Measurements from ENCODE around the gene DCAF8. TPM values are rescaled to one million over a fixed set of nuclear protein-coding genes. Genes with fewer than 3 reads are reported as not detected.

The DCAF8 gene
- total RNA-seq, 2 experiments from 2014 or later, result 86.9 to 94.1 TPM

DNA sequence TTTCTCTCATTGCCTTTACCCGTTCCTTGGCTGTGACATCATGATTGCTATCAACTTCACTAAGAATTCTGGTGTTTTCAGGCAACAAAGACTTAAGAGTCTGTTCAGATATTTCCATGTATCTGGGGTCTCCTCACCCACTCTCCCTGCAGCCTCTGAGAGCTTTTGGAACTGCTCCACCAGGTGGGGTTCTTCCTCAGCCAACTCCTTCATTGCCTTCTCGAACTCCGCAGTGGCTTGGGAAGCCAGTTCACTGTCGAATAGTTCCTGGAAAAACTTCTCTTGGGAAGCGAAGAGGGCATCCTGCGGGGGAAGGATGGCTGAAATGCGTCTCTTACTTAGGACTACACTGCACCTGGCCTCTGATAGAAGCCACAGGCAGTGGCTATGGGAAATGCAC, 20.5 kb upstream of the DCAF8 start:
- Mint-ChIP-seq H3K27ac (no peak overlapping the region), H3K36me3 (peaks cover 11% of the 10 kb centered on the region), H3K27me3 (no peaks in the 10 kb centered on the region)

DNA sequence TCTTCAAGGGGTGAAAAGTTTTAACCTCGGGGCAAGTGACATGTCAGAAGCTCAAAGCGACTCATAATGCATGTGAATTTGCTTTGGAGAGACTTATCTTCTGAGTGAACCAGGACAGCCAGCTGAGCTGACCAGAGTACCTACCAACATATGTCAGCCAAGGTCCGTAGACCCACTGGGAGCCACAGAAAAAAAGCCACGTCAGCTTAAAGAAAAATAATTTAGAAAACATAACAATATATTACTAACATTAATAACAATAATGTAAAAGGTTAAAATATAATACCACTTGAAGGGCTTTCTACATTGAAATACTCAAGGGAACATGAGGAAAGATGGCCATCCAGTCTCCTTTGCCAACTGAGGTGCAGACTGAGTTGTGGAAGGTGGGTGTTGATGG, 15.6 kb upstream of the DCAF8 start:
- no peaks in the 10 kb centered on the region for H3K27me3 Mint-ChIP-seq
- DNase-seq, result no peak
- H3K9me3 Mint-ChIP-seq, result no peaks in the 10 kb centered on the region
- peaks cover 11% of the 10 kb centered on the region for H3K36me3 Mint-ChIP-seq
- H3K4me1 Mint-ChIP-seq, result no peaks in the 10 kb centered on the region
- H3K27ac Mint-ChIP-seq, result no peak overlapping the region
- H3K4me3 Mint-ChIP-seq, result no peak overlapping the region

More for the DNA sequence above, 20.5 kb upstream of the DCAF8 start:
- no peak for DNase-seq
- Mint-ChIP-seq H3K4me3 (no peak overlapping the region), H3K9me3 (no peaks in the 10 kb centered on the region), H3K4me1 (peaks cover 14% of the 10 kb centered on the region)

DNA sequence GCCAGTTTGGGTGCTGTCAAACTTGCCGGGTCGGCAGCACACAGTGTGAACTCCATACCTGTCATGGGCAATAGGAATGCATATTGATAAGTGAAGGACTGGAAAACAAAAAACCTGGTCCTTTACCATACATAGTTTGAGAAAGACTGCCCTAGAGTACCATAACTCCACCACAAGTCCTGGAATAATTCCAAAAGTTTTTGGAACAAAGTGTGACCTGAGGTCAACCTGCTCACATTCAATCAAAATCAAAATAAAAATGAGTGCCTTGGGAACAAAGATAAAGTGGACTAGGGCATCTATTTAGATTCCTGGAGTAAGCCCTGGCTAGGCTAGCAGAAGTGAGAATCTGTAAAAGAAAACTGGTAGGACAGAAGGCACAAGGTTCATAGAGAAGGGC, 15.0 kb upstream of the DCAF8 start:
- H3K9me3 Mint-ChIP-seq, result no peaks in the 10 kb centered on the region
- no peak overlapping the region for H3K4me3 Mint-ChIP-seq
- peaks cover 11% of the 10 kb centered on the region for H3K36me3 Mint-ChIP-seq
- H3K27ac Mint-ChIP-seq, result no peak overlapping the region
- no peak for DNase-seq
- no peaks in the 10 kb centered on the region for H3K4me1 Mint-ChIP-seq
- no peaks in the 10 kb centered on the region for H3K27me3 Mint-ChIP-seq

DNA sequence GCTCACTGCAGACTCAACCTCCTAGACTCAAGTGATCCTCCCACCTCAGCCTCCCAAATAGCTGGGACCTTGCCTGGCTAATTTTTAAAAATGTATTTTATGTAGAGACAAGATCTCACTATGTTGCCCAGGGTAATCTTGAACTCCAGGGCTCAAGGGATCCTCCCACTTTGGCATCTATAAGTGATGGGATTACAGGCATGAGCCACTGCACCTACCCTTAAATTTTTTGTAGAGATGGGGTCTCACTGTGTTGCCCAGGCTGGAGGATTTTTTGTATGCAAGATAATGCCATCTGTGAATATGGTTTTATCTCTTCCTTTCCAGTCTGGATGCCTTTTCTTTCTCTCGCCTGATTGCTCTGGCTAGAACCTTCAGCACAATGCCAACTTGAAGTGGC, 8.7 kb upstream of the DCAF8 start:
- Mint-ChIP-seq H3K36me3 (no peaks in the 10 kb centered on the region), H3K27ac (no peak overlapping the region), H3K9me3 (no peaks in the 10 kb centered on the region), H3K4me3 (no peak overlapping the region), H3K27me3 (no peaks in the 10 kb centered on the region), H3K4me1 (no peaks in the 10 kb centered on the region)
- DNase-seq, result no peak

DNA sequence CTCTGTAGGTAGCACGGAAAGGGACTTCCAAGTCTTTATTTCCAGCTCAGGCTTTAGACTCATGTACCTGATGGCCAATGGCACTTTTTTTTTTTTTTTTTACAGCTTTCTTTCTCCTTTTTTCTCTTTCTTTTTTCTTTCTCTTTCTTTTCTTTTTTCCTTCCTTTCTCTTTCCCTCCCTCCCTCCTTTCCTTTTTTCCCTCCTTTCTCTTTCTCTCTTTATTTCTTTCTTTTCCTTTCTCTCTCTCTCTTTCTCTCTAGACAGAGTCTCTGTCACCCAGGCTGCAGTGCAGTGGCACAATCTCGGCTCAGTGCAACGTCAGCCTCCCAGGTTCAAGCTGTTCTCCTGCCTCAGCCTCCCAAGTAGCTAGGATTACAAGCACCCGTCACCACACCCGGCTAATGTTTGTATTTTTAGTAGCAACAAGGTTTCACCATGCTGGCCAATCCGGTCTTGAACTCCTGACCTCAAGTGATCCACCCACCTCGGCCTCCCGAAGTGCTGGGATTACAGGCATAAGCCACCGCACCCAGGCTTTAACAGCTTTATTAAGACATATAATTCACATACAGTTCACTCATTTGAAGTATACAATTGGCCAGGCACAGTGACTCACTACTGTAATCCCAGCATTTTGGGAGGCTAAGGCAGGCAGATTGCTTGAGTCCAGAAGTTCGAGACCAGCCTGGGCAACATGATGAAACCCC, 5.1 kb upstream of the DCAF8 start:
- DNase-seq, result no peak
- Mint-ChIP-seq H3K9me3 (no peaks in the 10 kb centered on the region), H3K36me3 (no peaks in the 10 kb centered on the region), H3K27me3 (no peaks in the 10 kb centered on the region), H3K27ac (no peak overlapping the region), H3K4me3 (no peak overlapping the region), H3K4me1 (peaks cover 9% of the 10 kb centered on the region)

DNA sequence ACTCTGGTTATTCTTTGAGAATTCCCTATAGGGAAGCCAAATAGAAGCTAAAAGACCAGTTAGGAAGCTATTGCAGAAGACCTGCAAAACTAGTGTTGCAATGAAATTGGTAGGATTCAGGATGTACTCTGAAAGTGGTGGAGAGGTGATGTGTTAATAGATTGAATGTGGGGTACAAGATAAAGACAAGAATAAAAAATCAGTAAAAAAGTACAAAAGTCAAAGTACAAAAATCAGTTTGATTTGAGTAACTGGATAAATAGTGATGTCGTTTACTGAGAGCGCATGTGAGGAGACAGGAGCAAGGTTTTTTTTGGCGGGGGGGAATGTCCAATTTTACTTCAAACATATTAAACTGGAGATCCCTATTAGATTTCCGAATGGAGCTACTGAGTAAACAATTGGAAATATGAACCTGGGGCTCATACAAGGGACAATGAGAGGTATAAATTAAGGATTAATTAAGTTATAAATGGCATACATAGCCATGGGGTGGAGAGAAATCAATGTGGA, 2.5 kb upstream of the DCAF8 start:
- Mint-ChIP-seq H3K4me1 (peaks cover 24% of the 10 kb centered on the region), H3K27me3 (no peaks in the 10 kb centered on the region), H3K4me3 (no peak overlapping the region), H3K9me3 (no peaks in the 10 kb centered on the region), H3K27ac (no peak overlapping the region), H3K36me3 (peaks cover 10% of the 10 kb centered on the region)
- no peak for DNase-seq

DNA sequence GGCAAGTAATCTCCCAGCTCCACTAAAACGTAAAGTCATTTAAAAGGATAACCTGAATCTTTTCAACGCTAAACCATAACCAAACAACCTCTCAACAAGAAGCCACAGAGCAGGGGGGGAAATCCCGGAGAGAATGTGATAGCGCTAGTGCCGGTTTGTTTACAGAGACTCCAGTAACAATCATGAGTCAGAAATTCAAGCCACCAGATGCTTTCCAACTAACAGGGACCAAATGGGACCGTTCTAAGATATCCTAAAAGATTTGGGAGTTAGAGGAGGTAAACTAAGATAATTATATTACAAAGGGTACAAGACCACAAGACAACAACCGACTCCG, 825 bp downstream of the DCAF8 start:
- H3K4me3 Mint-ChIP-seq, result peak overlapping the region; percentile 98
- H3K9me3 Mint-ChIP-seq, result no peaks in the 10 kb centered on the region
- H3K27ac Mint-ChIP-seq, result peak overlapping the region; percentile 96
- peaks cover 21% of the 10 kb centered on the region for H3K36me3 Mint-ChIP-seq
- H3K4me1 Mint-ChIP-seq, result peaks cover 47% of the 10 kb centered on the region
- H3K27me3 Mint-ChIP-seq, result no peaks in the 10 kb centered on the region
- DNase-seq, result peak; percentile 68

DNA sequence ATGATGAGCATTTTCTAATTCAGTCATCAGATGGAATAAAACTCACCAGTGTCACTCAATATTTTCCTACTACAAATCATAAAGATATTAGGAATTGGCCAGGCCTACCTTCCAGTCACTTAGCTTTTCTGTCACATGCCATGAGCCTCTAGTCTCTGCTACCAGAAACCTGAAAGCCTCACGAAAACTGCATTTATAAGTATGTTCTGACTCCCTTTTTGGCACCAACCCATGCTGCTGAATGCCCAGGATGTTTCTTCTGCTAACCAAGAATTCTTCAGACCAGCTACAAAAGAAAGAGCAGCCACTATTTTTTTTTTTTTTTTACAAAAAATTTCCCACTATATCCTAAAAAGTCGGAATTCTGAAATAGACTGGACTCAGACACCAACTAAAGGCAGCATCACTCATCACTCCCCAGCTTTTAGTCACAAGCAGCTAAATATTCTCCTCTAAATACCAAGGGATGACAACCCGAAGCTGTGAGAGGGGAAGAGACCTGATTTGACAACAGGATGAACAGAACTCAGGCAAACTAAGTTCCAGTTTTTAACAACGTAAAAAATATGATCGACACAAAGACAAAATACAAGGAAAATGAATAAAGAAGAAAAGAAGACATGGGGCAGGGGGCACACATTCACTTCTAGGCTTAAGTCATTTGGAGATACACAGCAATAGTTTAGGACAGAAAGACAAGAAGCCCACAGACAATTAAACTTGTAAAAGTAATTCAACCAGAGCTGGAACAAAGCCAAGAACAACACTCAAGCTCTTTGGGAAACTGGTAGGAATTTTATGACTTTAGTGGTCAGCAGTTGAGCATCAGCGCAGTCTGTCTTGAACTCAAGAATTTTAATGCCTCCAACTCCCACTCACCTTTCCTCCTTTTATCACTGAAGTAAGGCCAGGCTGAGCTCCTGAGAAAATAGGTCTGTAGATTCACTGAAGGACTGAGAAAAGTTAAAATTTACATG, 1.7 kb downstream of the DCAF8 start:
- H3K27me3 Mint-ChIP-seq, result no peaks in the 10 kb centered on the region
- H3K4me3 Mint-ChIP-seq, result peak overlapping the region; percentile 98
- H3K36me3 Mint-ChIP-seq, result peaks cover 21% of the 10 kb centered on the region
- H3K4me1 Mint-ChIP-seq, result peaks cover 51% of the 10 kb centered on the region
- no peak for DNase-seq
- H3K27ac Mint-ChIP-seq, result peak overlapping the region; percentile 96
- H3K9me3 Mint-ChIP-seq, result no peaks in the 10 kb centered on the region

DNA sequence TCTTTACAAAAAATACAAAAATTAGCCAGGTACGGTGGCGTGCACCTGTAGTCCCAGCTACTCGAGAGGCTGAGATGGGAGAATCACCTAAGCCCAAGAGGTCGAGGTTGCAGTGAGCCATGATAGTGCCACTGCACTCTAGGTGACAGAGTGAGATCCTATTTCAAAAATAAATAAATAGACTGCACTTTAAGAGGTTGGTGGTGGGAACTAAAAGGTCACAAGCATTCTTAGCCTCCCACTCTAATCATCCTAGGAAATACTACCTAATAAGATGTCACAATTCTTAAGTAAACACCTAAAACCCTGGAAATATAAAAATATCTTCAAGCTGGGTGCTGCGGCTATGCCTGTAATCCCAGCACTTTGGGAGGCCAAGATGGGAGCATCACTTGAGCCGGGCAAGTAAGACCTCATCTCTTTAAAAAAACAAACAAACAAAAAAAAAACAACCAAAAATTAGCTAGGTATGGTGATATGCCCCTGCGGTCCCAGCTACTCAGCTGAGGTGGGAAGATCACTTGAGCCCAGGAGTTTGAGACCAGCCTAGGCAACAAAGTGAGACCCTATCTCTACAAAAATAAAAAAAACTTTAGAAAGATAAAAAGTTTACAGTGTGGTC, 4.1 kb downstream of the DCAF8 start:
- no peak overlapping the region for H3K4me3 Mint-ChIP-seq
- DNase-seq, result no peak
- H3K27ac Mint-ChIP-seq, result no peak overlapping the region
- H3K9me3 Mint-ChIP-seq, result no peaks in the 10 kb centered on the region
- peaks cover 25% of the 10 kb centered on the region for H3K36me3 Mint-ChIP-seq
- H3K27me3 Mint-ChIP-seq, result no peaks in the 10 kb centered on the region
- H3K4me1 Mint-ChIP-seq, result peaks cover 47% of the 10 kb centered on the region

DNA sequence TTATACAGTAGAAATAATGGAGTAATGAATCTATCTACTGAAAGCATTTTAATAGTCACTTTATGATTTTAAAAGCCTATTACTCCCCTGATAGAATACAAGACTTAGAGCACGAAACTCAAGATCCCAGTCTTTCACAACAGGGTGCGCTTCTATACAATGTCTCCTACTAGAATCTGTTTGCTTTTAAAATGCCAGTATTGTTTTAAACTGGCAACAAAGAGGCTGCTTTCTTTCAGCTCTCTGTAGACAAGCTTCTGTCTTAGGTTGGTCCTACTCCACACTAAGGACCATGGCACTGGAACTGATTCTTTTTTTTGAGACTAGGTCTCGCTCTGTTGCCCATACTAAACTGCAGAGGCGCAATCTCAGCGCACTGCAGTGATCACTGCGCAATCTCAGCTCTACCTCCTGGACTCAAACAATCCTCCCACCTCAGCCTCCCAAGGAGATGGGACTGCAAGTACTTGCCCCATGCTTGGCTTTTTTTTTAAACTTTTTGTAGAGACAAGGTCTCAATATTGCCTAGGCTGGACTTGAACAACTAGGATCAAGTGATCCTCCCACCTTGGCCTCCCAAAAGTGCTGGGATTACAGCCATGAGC, 4.8 kb downstream of the DCAF8 start:
- no peaks in the 10 kb centered on the region for H3K9me3 Mint-ChIP-seq
- DNase-seq, result no peak
- peaks cover 44% of the 10 kb centered on the region for H3K4me1 Mint-ChIP-seq
- peaks cover 28% of the 10 kb centered on the region for H3K36me3 Mint-ChIP-seq
- H3K27me3 Mint-ChIP-seq, result no peaks in the 10 kb centered on the region
- H3K27ac Mint-ChIP-seq, result no peak overlapping the region
- peak overlapping the region; percentile 35 for H3K4me3 Mint-ChIP-seq

DNA sequence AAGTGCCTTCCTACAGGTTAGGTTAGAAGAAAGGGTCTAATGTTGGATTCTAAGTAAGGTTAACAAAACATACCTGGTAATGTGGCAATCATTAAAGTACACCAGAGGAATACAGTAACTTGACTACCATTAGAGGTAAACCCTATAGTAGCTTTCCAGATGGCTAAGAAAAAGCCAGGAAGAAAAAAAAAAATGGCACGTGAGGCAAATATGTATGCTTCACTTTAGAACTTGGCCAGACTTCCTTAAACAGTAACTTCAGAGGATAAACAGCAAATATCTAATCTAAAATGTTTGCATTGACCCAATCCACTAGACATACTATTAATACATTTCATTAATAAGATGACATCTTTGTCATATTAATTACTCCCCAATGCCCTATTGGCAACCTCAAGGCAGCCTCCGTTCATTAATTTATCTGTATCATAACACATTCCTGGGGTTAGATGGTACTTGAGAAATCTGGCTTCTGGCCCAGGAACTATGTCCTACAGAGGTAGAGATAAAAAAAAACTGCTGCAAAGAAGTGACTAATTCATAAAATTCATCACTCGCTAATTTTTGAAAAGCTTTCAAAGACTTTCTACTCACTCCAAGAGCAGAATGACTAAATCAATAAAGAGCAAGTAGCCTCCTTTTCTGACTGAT, 5.8 kb downstream of the DCAF8 start:
- H3K9me3 Mint-ChIP-seq, result no peaks in the 10 kb centered on the region
- H3K27me3 Mint-ChIP-seq, result no peaks in the 10 kb centered on the region
- peaks cover 28% of the 10 kb centered on the region for H3K36me3 Mint-ChIP-seq
- peaks cover 46% of the 10 kb centered on the region for H3K4me1 Mint-ChIP-seq
- no peak overlapping the region for H3K4me3 Mint-ChIP-seq
- no peak overlapping the region for H3K27ac Mint-ChIP-seq
- DNase-seq, result no peak

DNA sequence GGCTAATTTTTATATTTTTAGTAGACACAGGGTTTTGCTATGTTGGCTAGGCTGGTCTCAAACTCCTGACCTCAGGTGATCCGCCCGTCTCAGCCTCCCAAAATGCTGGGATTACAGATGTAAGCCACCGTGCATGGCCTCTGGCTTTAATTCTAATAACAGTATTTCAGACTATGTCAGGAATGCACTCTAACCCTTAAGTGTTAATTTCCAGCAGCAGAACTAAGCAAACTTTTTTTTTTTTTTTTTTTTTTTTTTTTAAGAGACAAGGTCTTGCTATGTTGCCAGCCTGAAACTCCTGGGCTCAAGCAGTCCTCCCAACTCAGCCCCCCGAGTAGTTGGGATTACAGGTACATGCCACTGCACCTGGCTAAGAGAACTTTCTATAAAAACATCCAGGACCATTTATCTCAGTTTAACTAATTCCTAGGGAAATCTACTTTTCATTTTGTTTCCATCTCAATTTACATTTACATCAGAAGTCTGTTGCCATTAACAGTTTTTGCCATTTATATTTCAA, 6.5 kb downstream of the DCAF8 start:
- no peaks in the 10 kb centered on the region for H3K27me3 Mint-ChIP-seq
- no peaks in the 10 kb centered on the region for H3K9me3 Mint-ChIP-seq
- H3K27ac Mint-ChIP-seq, result peak overlapping the region; percentile 38
- H3K4me3 Mint-ChIP-seq, result no peak overlapping the region
- H3K36me3 Mint-ChIP-seq, result peaks cover 25% of the 10 kb centered on the region
- DNase-seq, result no peak
- peaks cover 45% of the 10 kb centered on the region for H3K4me1 Mint-ChIP-seq

DNA sequence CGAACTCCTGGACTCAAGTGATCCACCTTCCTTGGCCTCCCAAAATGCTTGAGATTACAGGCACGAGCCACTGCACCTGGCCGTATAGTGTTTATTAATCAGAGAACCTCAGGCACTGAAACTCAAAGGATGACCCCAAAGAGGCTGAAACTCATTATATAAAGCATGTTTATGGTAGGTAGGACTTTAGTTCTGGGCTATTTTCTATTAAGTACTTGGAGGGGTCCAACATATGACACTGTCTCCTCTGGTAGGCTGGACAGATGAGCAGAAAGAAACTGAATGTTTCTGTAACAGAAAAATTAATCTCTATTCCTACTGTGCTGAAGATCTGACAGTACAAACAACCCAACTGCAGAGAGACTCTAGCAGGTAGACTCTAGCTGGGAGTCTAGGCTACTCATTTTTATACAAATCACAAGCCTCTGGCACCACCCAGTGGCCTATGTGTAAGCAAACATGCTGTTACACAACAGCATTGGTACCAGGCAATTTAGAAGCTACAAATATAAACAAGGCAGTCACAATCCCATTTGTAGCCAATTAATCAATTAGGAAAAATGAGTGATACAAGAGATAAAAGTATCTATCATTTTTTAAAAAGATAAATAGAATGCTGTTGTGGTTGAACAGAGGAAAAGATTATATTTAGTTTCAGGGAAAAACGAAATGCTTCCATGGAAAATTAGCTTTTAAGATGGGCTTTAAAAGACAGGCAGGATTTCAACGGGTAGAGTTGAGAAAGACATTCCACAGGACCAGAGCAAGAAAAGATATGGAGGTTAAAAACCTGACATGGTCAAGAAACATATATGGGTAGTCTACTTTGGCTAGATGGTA, 10.4 kb downstream of the DCAF8 start:
- Mint-ChIP-seq H3K4me3 (no peak overlapping the region), H3K9me3 (no peaks in the 10 kb centered on the region), H3K27ac (peak overlapping the region; percentile 45), H3K4me1 (peaks cover 20% of the 10 kb centered on the region), H3K36me3 (peaks cover 8% of the 10 kb centered on the region), H3K27me3 (no peaks in the 10 kb centered on the region)
- peak; percentile 33 for DNase-seq

Data from activated naive CD8-positive, alpha-beta T cell treated with anti-CD3 and anti-CD28 coated beads for 36 hours (primary cell).